ENCODE results near the gene UBXN2A. TPM values are rescaled to one million over a fixed set of nuclear protein-coding genes. Genes with fewer than 3 reads are reported as not detected.

The UBXN2A gene
- polyA plus RNA-seq, 3 donors: 2.0 to 6.8 (median 5.5) TPM

DNA sequence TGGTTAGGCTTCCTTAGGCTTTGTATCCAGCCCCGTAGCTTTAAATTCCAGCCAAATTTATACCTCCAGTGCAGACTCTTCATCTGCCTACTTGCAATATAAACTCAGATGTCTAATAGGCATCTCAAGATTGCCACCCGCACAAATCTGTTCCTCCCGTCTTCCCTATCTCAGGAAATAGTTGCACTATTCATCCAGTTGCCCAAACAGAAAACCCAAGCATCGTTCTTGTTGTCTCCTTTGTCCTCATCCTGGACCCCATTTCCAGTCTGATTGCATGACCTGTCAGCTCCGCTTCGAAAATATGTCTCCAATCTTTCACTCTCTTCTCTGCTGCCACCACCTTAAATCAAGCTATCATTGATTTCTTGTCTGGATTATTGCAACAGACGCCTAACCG lies 111.6 kb downstream of the UBXN2A start:
- Mint-ChIP-seq H3K36me3 (no peaks in the 10 kb centered on the region), H3K4me1 (peaks cover 17% of the 10 kb centered on the region), H3K27me3 (ENCODE audit: low read depth in 3 of 3) (peaks cover 13 to 26% (median 19%) of the 10 kb centered on the region in 3 donors), H3K4me3 (no peak overlapping the region), H3K27ac (no peak overlapping the region), H3K9me3 (peaks cover 0 to 7% (median 3%) of the 10 kb centered on the region in 7 donors)
- no peak overlapping the region for H3K4me3 ChIP-seq (replicated peaks in 1 of 3; ENCODE audit: low read depth in 2 of 3, low read length in 3 of 3)
- H3K27me3 ChIP-seq (ENCODE audit: control insufficient read depth in 2 of 2, insufficient read depth in 2 of 2, low read length in 2 of 2): peaks cover 11 to 21% of the 10 kb centered on the region in 2 donors
- H3K9me3 ChIP-seq (replicated peaks in 1 of 2; ENCODE audit: control insufficient read depth in 1 of 2, insufficient read depth in 1 of 2, low read length in 2 of 2): no peaks in the 10 kb centered on the region
- H2AFZ ChIP-seq (ENCODE audit: insufficient read depth, low read depth, low read length, poor library complexity, severe bottlenecking): no peak overlapping the region
- TF ChIP-seq, protein P1, sequence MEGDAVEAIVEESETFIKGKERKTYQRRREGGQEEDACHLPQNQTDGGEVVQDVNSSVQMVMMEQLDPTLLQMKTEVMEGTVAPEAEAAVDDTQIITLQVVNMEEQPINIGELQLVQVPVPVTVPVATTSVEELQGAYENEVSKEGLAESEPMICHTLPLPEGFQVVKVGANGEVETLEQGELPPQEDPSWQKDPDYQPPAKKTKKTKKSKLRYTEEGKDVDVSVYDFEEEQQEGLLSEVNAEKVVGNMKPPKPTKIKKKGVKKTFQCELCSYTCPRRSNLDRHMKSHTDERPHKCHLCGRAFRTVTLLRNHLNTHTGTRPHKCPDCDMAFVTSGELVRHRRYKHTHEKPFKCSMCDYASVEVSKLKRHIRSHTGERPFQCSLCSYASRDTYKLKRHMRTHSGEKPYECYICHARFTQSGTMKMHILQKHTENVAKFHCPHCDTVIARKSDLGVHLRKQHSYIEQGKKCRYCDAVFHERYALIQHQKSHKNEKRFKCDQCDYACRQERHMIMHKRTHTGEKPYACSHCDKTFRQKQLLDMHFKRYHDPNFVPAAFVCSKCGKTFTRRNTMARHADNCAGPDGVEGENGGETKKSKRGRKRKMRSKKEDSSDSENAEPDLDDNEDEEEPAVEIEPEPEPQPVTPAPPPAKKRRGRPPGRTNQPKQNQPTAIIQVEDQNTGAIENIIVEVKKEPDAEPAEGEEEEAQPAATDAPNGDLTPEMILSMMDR (IDR thresholded peaks at IDR 0.05): no peak
- WGBS (ENCODE audit: insufficient coverage): 83% methylated on average over 6 of the region's 8 CpGs
- intact Hi-C loops (cut with micrococcal nuclease): no loop called here
- no peak overlapping the region for H3K9ac ChIP-seq (ENCODE audit: insufficient read depth, low read length, poor library complexity, severe bottlenecking)
- H3K4me2 ChIP-seq (replicated peaks; ENCODE audit: extremely low read depth, low read length, poor library complexity, severe bottlenecking): no peak overlapping the region
- no peaks in the 10 kb centered on the region for H4K20me1 ChIP-seq (ENCODE audit: insufficient read depth, low read length)
- DNase-seq: no peak
- H3K4me1 ChIP-seq (ENCODE audit: control insufficient read depth in 1 of 2, insufficient read depth in 2 of 2, low read length in 2 of 2): peaks cover 19 to 27% of the 10 kb centered on the region in 2 donors
- no peak overlapping the region for H3K27ac ChIP-seq (ENCODE audit: low read depth in 1 of 2, low read length in 2 of 2)
- H3K79me2 ChIP-seq (ENCODE audit: insufficient read depth, low read length): peaks cover under 1% of the 10 kb centered on the region
- H3K36me3 ChIP-seq (replicated peaks in 1 of 2; ENCODE audit: control insufficient read depth in 1 of 2, insufficient read depth in 2 of 2, low read length in 2 of 2): no peaks in the 10 kb centered on the region

DNA sequence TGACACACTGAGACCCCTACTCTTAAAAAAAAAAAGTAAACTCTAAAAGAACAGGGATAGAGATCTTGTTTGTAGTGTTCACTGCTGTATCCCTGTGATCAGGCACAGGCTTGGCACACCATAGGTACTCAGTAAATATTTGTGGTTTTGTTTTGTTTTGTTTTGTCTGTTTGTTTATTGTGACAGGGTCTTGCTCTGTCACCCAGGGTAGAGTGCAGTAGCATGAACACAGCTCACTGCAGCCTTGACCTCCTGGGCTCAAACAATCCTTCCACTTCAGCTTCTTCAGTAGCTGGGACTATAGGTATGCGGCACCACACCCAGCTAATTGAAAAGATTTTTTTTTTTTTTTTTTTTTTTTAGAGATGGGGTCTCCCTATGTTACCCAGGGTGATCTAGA lies 112.7 kb downstream of the UBXN2A start:
- H3K79me2 ChIP-seq (ENCODE audit: insufficient read depth, low read length): no peaks in the 10 kb centered on the region
- H3K4me3 Mint-ChIP-seq: no peak overlapping the region
- H3K4me3 ChIP-seq (replicated peaks in 1 of 3; ENCODE audit: low read depth in 2 of 3, low read length in 3 of 3): no peak overlapping the region
- H3K4me1 ChIP-seq (ENCODE audit: control insufficient read depth in 1 of 2, insufficient read depth in 2 of 2, low read length in 2 of 2): peaks cover 13 to 17% of the 10 kb centered on the region in 2 donors
- H3K36me3 Mint-ChIP-seq: no peaks in the 10 kb centered on the region
- WGBS (ENCODE audit: insufficient coverage): no CpG with 5 or more reads among the region's 1 CpG
- no peak overlapping the region for H3K27ac ChIP-seq (ENCODE audit: low read depth in 1 of 2, low read length in 2 of 2)
- H3K36me3 ChIP-seq (replicated peaks in 1 of 2; ENCODE audit: control insufficient read depth in 1 of 2, insufficient read depth in 2 of 2, low read length in 2 of 2): no peaks in the 10 kb centered on the region
- H2AFZ ChIP-seq (ENCODE audit: insufficient read depth, low read depth, low read length, poor library complexity, severe bottlenecking): no peak overlapping the region
- peaks cover 0 to 5% (median 3%) of the 10 kb centered on the region in 7 donors for H3K9me3 Mint-ChIP-seq
- H3K4me1 Mint-ChIP-seq: peaks cover 8% of the 10 kb centered on the region
- H4K20me1 ChIP-seq (ENCODE audit: insufficient read depth, low read length): no peaks in the 10 kb centered on the region
- no peak overlapping the region for H3K4me2 ChIP-seq (replicated peaks; ENCODE audit: extremely low read depth, low read length, poor library complexity, severe bottlenecking)
- H3K9ac ChIP-seq (ENCODE audit: insufficient read depth, low read length, poor library complexity, severe bottlenecking): no peak overlapping the region
- H3K9me3 ChIP-seq (replicated peaks in 1 of 2; ENCODE audit: control insufficient read depth in 1 of 2, insufficient read depth in 1 of 2, low read length in 2 of 2): no peaks in the 10 kb centered on the region
- TF ChIP-seq, protein P1 (IDR thresholded peaks at IDR 0.05): no peak
- DNase-seq: no peak
- intact Hi-C loops (cut with micrococcal nuclease): no loop called here
- peaks cover 13 to 22% (median 14%) of the 10 kb centered on the region in 3 donors for H3K27me3 Mint-ChIP-seq (ENCODE audit: low read depth in 3 of 3)
- peak overlapping the region in 1 of 7 donors; percentile 13 for H3K27ac Mint-ChIP-seq
- H3K27me3 ChIP-seq (ENCODE audit: control insufficient read depth in 2 of 2, insufficient read depth in 2 of 2, low read length in 2 of 2): peaks cover 11 to 17% of the 10 kb centered on the region in 2 donors

Small RNA genes within 50 kb of the gene (small RNA-seq; reads per million reads assigned to genes)
- not detected for gene RN7SL610P (ENCODE audit: insufficient read length, low read depth)
- not detected for gene RNU6-370P (ENCODE audit: insufficient read length, low read depth)

Other genes starting within 250 kb of the UBXN2A start
- 10 to 100 TPM in 1 of 3 donors, 1 to 10 TPM in 2; 4.9 to 12.1 (median 7.2) TPM for gene ATAD2B, start 13.3 kb upstream of the UBXN2A start, polyA plus RNA-seq
- gene MFSD2B, start 69.6 kb downstream of the UBXN2A start, polyA plus RNA-seq: under 1 TPM in 2 of 3 donors, not detected in 1; 0.03 to 0.46 TPM
- 1 to 10 TPM in 1 of 3 donors, under 1 TPM in 2; 0.43 to 1.3 (median 0.69) TPM for gene WDCP, start 106.9 kb downstream of the UBXN2A start, polyA plus RNA-seq
- 10 to 100 TPM in 1 of 3 donors, 1 to 10 TPM in 2; 5.2 to 10.1 (median 7.2) TPM for gene FKBP1B, start 109.3 kb downstream of the UBXN2A start, polyA plus RNA-seq
- 100 to 1,000 TPM in 2 of 3 donors, 10 to 100 TPM in 1; 67.6 to 172 (median 146) TPM for gene SF3B6, start 135.9 kb downstream of the UBXN2A start, polyA plus RNA-seq
- 10 to 100 TPM; 24.5 to 41.7 (median 34.9) TPM for gene TP53I3, start 144.4 kb downstream of the UBXN2A start, polyA plus RNA-seq
- gene PFN4, start 182.9 kb downstream of the UBXN2A start, polyA plus RNA-seq: not detected
- 10 to 100 TPM in 1 of 3 donors, 1 to 10 TPM in 2; 6.5 to 16.1 (median 7.5) TPM for gene FAM228B, start 183.0 kb downstream of the UBXN2A start, polyA plus RNA-seq
- gene FAM228A, start 234.6 kb downstream of the UBXN2A start, polyA plus RNA-seq: under 1 TPM in 2 of 3 donors, not detected in 1; 0.09 to 0.17 TPM

Measured in CD14-positive monocyte (primary cell).